HG02981 (cell line): Measurements from ENCODE around the gene ELF5.

ENCODE experiments used
- ATAC-seq: cut with Tn5 transposase; IDR thresholded peaks from one replicate; pipeline ENCODE4 v1.9.1; 2021; ENCODE audit warnings: mild to moderate bottlenecking, moderate library complexity; ENCODE audit not compliant: unreplicated experiment

ELF5 gene

DNA sequence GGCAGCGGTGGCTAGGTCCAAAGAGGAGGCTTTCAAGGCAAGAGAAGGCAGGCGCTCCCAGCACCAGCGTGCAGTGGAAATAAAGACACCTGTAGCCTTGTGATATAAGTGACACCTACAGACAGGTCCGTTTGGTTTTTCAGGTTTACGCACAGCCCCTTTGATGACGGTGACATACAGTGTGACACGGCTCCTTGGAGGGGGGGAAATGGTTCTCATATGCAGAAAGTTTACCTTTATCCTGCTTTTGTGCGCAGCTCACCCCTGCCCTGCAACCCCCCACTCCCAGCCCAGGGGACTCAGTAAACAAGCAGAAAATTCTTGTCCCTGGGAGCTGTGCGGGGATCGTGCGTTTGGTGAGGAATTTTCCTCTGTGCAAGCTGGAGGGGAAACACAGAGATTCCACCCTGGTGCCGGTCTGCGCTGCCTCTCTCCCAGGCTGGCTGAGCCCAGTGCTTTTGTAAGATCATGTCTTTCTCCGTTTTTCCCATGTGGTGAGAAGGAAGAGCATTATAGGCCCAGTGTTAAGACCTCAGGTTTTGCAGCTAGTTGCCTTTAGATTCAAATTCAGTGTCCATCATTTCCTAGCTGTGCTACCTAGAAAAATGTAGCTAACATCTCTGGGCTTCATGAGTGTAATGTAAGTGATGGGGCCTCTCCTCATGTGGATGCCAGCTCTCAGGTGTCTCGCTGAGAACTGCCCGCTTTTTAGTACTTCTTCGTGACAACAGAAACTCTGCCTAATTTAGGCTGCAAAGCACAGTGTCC lies at the start of gene ELF5:
TSS of gene ELF5 (minus strand) at position 113 of the 768 bp plus-strand sequence. CDS start 8,045 bp downstream, outside the sequence.
- no peak for ATAC-seq

DNA sequence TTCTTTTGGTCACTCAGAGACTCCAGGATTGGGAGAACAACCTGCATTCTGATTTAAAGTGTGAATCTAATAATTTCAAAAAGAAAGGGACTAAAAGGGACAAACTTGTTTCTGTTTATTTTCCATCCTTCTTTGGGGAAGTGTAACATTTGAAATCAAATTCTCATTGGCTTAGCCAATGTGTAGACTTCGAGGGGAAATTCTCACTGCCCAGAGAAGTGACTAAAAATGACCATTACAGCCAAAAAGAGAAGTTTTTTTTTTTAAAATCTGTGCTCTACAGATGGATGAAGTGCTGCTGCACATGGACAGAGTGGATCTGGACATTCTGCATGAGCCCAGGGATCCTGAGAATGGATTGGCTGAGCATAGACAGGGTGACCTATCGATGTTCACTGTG lies 49.4 kb upstream of the ELF5 start:
- ATAC-seq, result no peak

DNA sequence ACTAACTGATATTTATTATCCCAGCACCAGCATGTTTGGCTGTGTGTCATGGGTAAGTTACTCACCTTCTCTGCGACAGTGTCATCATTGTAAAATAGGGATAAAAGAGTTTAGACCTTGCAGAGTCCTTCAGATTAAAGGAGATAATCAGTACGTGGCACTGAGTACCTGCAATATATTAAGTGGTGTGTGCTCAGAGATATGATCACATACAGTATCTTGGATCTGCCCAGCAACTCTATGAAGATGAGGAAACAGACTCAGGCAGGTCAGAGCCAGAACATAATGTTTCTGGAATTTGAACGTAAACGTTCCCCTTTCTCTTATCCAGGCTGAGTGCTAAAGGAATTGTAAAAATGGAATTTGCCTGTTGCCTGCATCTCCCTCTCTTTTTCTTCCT lies 46.9 kb upstream of the ELF5 start:
- no peak for ATAC-seq

DNA sequence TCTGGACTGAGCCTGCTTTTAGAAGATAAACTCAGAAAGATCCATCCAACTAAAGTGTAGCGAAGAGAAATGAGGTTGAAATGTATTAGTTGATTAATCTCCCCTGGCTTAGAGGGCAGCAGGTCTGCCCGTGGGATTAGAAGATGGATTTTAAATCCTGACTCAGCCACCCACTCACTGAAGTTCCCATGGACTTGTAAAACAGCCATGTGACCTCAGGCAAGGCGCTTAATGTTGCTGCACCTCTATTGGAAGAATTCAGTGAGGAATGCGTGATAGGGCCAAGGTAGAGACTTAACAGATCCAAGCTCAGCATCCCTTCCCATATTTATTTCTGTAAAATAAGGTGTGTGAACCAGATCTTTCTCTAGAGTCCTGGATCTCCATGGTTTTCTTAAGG lies 45.1 kb upstream of the ELF5 start:
- no peak for ATAC-seq

DNA sequence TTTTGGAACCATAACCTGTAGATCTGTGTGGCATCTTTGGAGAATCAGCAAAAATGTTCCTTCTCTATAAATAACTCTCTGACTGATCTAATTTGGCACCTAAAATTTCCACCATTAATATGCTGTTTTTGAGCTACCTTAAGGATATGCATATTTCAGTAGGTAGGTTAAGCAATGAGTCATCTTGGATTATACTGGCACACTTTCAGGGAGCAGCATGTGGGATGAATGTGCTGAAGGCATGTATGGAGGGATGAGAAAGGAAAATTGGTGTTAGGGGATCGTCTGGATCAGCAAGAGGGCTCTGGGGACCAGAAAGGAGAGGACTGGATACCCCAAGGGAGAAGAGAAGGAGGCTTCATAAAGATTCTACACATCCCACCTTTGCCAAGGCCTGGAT lies 44.6 kb upstream of the ELF5 start:
- no peak for ATAC-seq

DNA sequence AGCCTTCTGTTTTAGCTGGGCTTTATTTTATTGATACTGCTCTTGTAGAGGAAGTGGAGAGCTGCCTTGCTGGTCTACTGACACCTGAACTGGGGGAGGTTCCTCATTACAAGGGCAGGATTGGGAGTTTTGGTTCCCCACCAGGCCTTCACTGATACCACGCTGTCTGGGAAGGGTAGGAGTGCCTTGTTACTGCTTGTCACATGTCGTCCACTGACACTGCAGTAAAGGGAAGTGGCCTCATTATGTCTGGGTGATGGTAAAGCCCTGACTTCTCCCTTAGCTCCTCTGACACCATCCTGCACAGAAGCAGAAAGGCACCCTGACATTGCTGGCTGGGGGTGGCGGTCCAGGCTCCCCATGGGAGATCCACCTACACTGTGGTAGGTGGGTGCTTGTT lies 38.7 kb upstream of the ELF5 start:
- no peak for ATAC-seq

DNA sequence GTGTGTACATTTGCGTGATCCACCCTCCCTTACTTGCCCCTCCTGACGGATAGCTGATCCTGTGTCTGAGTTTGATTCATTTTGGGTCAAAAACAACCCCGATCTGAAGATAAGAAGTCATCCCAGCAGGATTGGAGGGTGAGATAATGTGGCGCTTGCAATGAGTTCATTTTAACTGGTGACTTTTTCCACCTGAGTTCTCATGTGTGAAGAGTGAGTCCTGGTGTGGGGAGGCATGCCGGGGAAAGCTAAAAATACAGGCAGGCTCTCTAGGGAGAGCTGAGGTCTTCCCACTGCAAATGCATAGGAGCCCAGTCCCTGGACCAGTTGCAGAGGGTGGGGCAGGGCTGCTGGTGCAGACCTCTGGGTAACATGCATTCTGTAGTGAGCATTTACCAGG lies 35.7 kb upstream of the ELF5 start:
- no peak for ATAC-seq

DNA sequence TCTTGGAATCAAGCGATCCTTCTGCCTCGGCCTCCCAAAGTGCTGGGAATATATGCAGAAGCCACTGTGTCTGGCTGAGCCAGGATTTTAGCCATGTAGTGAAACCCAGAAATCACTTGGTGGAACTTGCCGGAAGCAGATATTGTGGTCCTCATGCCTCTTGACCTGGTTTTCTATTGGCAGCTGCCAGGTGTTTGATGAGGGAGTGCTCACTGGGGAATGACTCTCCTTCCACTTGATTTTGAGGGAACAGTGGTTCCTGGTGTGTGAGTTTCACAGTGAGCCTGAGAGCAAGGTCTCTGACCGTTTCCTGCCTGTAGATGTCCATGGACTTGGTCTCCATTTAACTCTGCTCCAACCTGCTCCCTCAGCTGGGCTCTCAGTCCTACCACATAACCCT lies 34.7 kb upstream of the ELF5 start:
- ATAC-seq, result no peak

DNA sequence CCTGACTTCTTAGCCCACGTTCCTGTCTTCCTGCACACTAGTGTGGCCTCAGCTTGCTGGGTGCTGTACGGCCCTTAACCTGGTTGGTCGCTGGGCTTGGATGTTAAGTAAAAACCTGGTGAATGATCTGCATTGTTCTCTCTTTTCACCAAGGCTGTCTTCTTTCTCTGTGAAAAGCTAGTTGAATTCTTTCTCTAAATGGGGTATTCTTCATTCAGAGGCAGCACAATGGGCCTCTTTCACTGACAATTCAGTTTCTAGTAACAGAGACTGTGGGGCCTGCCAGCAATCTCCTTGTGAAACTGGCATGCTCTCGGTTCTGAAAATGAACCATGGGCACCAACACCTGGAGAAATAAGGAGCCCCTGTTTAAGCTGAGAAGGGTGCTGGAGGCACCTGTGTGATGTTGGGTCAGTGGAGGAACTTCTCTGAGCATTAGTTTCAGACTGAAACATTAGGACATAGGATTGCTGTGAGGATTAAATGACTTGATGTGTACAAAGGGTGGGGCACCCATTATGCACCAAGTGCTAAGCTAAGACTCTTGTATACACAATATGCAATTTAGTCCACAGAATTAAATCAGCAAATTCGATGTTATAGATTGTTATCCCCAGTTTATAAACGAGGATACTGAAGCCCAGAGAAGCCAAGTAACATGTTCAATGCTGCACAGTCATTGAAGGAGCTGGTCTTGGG lies 33.1 kb upstream of the ELF5 start:
- ATAC-seq, result no peak

DNA sequence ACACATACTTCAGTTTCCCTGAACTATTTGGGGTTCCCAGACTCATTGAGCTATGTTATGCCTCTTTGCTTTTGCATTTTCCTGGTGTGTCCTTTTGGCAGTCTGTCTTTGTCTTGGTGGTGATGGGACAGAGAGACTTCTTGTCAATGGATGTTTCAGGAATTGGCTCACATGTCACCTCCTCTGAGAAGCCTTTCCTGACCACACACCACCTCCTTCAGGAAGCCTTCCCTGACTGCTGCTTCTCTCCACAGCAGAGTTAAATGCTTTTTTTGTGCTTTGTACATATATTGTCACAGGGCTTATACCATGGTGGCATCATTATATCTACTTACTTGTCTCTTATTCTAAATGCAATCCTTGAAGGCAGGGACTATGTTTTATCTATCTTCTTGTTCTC lies 28.5 kb upstream of the ELF5 start:
- no peak for ATAC-seq

DNA sequence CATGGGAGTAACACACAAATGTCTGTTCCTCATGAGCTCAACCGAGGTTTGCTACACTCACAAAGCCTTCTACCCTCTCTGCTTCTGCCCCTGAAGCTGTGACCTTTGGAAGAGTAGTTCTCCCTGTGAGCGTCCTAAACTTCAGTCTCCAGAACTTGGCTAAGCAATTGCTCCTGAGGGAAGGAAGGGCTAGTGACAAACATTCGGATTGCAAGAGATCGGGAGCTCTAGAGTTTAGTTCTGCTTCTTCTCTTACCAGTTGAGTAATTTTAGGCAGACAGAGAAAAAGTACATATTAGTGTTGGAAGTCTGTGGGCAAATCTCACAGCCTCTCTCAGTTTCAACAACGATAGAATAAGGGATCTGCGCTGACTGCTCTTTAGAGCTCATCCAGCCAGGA lies 27.3 kb upstream of the ELF5 start:
- ATAC-seq, result no peak

DNA sequence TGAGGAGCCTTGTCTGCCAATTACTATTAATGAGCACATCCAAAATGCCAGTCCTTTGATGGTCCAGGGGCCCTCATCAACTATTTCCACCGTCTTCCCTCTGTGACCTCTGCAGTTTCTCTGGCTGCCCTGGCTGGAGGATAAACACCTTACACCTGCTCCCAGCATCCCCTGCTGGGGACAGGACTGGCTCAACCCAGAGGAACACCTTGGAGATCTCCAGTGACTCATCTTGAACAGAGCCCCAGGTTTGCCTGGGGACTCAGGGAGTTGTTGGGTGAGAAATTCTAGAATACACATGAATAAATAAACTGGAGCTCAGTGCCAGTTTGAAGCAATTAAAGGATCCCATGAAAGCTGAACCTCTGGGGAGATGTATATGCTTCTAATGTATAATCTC lies 24.0 kb upstream of the ELF5 start:
- no peak for ATAC-seq

DNA sequence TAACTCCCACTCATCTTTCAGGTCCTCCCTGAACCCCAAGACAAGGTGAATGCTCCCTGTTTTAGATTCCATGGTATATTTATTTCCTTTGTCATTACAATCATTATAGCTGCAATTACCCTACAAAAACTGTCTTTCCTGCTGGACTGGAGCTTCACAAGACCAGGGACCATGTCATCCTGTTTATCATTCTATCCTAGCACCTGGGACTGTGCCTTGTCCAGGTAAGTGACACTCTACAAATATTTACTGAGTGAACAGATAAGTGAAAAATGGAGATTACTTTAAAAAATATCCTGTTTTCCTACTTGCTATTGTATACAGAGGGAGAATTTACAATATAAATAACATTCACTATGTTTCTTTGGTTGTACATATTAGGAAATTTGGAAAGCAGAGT lies 22.5 kb upstream of the ELF5 start:
- ATAC-seq, result no peak

DNA sequence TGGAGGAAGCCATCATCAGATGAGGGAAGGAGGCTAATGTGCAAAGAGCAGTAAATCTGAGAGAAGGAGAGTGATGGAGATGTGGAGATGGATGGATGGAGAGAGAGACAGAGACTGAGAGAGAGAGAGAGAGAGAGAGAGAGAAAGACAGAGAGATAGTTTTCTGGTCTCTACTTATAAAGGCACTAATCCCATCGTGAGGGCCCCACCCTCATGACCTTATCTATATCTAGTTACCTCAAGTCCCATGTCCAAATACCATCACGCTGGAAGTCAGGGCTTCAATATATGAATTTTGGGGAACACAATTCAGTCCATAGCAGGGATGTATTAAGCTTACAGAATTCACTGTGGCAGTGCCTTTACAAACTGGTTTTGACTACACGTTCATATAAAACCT lies 21.2 kb upstream of the ELF5 start:
- no peak for ATAC-seq

DNA sequence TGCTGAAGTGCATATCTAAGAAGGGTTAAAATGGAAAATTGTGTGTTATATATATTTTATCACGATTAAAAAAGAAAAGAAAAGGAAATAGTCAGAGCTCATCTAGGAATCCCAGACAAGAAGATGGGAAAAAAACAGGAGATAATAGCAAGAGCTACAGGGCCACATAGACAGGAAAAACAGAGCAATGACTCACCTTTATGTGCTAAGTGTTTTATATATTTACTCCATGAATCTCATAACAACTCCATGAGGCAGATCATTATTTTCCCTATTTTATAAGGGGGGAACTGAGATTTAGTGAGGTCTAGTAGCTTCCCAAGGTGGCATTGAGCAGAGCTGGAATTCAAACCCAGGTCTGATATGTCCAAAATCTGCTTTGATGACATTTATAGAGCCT lies 18.1 kb upstream of the ELF5 start:
- no peak for ATAC-seq

DNA sequence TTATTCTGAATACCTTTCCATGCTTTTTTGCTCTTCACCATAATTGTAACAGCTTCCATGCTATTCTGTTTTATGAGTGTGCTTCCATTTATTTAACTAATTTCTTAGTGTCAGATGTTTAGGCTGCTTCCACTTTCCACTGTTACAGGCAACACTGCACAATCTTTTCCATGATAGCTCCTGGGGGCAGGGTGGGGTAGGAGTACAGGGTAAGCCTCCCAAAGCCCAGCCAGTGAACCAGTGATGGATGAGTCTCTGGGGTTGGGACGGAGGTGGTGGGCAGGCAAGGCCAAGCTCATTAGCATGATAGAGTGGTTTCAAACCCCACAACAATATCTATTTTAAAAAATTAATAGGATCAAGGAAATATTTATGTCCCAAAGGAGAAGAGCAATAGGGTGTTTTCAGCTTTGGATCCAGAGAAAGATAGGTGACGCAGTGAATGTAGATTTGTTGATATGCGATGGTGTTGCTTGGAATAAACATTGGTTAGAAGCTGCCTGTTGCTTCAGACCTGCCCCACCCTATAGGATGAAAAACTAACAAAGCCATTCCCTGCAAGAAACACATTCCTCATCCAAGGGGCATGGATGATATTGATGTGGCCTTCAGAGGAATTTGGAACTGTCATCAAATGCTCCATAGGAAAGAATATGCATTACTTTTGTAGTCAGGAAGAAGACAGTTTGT lies 17.1 kb upstream of the ELF5 start:
- no peak for ATAC-seq

DNA sequence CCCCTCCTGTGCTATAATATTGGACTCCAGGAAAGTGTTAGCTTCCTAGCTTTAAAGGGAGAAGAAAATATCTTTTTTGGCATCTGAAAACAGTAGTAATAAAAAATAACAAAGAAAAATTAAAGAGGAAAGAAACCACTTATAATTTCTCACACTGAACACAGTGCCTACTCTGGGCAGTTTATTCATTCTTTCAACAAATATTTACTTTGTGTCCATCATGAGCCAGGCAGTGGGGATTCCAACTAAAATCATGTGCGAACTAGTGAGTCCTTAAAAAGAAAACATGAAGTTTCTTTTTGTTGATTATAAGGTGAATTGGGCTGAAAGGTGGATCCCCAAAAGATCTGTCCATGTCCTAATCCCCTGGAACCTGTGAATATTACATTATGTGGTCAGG lies 16.0 kb upstream of the ELF5 start:
- ATAC-seq, result no peak

DNA sequence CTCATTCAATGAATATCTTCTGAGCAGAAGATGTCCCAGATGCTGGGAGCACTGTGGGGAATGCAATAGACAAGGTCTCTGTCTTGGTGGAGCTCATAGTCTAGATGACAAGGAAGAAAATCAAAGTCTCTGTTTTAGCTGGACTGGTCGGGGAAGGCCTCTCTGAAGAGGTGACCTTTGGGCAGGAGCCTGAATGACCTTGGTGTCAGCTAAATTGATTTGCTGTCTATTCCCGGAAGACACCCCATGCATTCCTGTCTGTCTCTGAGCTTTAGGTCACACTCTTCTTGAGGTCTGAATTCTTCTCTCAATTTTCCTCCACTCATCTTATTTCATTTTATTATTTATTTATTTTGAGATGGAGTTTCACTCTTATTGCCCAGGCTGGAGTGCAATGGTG lies 14.5 kb upstream of the ELF5 start:
- no peak for ATAC-seq

DNA sequence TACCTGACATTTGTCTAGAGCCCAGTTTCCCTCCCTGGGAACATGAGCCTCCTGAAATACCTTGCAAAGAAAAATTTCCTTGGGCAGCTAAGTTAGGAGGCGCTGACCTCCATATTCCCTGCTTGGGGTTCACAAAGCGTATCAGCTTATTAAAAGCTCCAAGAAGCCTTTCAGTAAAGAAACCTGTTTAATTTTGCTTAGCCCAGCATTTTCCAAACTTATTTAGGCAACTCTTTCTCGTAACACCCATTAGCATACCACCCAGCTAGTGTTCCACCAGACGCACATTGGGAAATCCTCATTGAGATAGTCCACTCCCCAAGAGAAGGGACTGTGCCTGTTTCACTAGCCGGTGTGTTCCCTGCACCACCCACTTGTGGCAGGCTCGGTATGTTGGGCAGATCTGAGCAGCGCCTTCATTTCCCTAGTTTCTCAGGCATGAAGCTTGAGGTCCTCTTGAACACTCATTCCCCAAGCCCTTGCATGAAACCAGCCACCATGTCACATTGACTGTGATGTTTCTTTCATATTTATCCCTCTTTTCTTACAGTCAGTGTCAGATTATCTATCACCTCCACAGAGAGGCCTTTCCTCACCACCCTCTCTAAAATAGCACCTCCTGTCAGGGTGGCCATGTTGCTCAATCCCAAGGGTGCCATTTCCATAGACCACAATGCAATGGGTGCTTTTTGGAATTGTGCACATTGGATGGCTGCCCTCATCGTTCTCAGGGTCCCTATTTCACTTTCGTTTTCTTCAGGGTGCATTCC lies 12.5 kb upstream of the ELF5 start:
- ATAC-seq, result no peak

DNA sequence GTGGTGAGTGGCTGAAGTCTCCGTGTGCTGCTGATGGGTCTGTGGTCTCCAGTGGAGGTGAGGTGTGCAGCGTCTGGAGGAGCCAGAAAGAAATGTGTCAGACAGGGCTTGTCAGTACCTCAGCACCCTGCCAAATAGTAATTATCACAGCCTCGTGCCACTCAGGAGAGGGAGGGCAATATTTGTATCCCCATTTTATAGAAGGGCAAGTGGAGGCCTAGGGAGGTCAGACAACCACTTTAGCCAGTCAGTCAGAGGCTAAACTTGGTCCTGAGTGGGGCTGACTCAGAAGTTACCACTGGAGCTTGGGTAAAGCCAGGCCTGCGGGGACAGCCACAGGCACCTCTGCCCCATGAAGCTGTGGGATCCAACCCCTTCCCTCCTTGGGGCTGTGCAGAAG lies 11.5 kb upstream of the ELF5 start:
- ATAC-seq, result no peak

DNA sequence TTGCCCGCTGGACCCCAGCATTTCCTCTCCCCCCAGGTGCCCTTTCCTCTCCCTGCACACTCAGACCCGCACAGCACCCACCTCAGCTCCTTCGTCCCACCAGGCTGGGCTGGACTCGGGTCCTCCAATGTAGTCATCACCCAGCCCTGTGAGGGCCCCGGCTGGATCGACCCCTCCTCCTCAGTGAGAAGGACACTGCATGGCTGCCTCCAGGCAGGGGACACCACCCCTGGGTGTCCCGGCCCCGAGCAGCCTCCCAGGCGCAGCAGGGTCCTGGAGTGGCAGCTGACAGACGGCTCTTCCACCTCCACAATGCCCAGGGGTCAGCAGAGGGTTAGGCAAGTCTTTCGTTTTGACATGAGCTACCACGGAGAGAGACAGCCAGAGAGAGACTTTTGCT lies 11.1 kb upstream of the ELF5 start:
- ATAC-seq, result no peak
